Effector memory CD4-positive, alpha-beta T cell (primary cell): ENCODE data around the gene NCKAP5.

Experiments used
- DNase-seq, 3 donors: peaks; one replicate each; pipeline ENCODE4 v3.0.0-alpha.2; 2020
- H3K27ac ChIP-seq: 2 replicates; pipeline ENCODE4 v1.7.0; 2013; ENCODE audit warnings: mild to moderate bottlenecking, low read length, moderate library complexity; ENCODE audit not compliant: insufficient read depth, poor library complexity, severe bottlenecking
- H3K27me3 ChIP-seq: replicated peaks from 2 replicates; pipeline ENCODE4 v1.7.0; 2013; ENCODE audit warnings: mild to moderate bottlenecking, low read length; ENCODE audit not compliant: insufficient read depth, control insufficient read depth, poor library complexity, severe bottlenecking
- H3K36me3 ChIP-seq: 2 replicates; pipeline ENCODE4 v1.7.0; 2013; ENCODE audit warnings: mild to moderate bottlenecking, low read length, moderate library complexity; ENCODE audit not compliant: control insufficient read depth, insufficient read depth
- H3K4me1 ChIP-seq: 2 replicates; pipeline ENCODE4 v1.7.0; 2013; ENCODE audit warnings: low read length, mild to moderate bottlenecking; ENCODE audit not compliant: control insufficient read depth, insufficient read depth, poor library complexity, severe bottlenecking
- H3K4me3 ChIP-seq: 2 replicates; pipeline ENCODE4 v1.7.0; 2013; ENCODE audit warnings: low read length, low read depth, mild to moderate bottlenecking; ENCODE audit not compliant: insufficient read depth, poor library complexity, severe bottlenecking
- H3K9me3 ChIP-seq: 2 replicates; pipeline ENCODE4 v1.7.0; 2013; ENCODE audit warnings: mild to moderate bottlenecking, low read length, moderate library complexity; ENCODE audit not compliant: control insufficient read depth

NCKAP5 gene

GRCh38 chr2:133599811-133600210, 31.5 kb upstream of the NCKAP5 start:
- no peaks in the 10 kb centered on the region for H3K27me3 ChIP-seq
- no peak for DNase-seq
- H3K27ac ChIP-seq = no peak overlapping the region
- no peaks in the 10 kb centered on the region for H3K9me3 ChIP-seq
- no peaks in the 10 kb centered on the region for H3K4me1 ChIP-seq
- no peaks in the 10 kb centered on the region for H3K36me3 ChIP-seq
- H3K4me3 ChIP-seq = no peak overlapping the region

DNA sequence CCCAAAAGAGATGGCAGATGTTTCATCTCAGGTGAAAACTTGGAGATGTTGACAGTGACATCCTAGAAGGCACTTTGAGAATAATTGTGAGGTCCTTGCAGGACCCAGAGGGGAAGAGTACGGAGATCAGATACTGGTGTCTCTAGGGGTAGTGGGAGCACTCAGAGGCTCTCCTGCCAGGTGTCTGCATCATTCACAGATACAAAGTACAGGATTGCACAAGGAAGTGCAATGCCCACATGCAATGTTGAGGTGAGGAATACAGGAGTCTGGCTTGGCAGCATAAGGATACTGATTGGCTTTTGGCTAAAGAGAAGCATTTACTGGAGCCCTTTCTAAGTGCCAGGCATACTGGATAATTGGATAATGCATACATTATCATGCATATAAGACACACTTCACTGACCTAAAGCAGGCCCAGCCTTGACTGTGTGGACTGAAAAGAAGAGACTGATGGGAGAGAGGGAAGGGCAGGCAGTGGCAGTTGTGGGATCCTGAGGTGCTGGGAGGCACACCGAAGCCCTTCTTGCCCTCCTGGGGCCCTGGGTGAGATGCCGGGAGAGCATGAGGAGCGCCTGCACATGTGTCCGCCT, 31.0 kb upstream of the NCKAP5 start:
- Histone ChIP-seq H3K27me3 (no peaks in the 10 kb centered on the region), H3K27ac (no peak overlapping the region), H3K4me1 (no peaks in the 10 kb centered on the region), H3K36me3 (no peaks in the 10 kb centered on the region), H3K4me3 (no peak overlapping the region), H3K9me3 (no peaks in the 10 kb centered on the region)
- DNase-seq = no peak

DNA sequence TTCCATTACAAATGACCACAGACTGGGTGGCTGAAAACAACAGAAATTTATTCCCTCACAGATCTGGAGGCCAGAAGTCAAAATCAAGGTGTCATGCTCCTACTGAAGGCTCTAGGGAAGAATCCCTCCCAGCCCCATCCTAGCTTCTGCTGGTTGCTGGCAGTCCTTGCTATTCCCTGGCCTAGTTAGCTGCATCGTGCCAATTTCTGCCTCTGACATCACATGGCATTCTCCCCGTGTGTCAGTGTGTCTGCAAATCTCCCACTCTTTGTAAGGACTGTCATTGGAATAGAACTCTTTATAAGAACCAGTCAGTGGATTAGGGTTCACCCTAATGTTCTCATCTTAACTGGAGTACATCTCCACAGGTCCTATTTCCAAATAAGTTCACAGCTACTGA, 30.5 kb upstream of the NCKAP5 start:
- DNase-seq = no peak
- no peaks in the 10 kb centered on the region for H3K36me3 ChIP-seq
- H3K4me3 ChIP-seq = no peak overlapping the region
- H3K9me3 ChIP-seq = no peaks in the 10 kb centered on the region
- no peak overlapping the region for H3K27ac ChIP-seq
- no peaks in the 10 kb centered on the region for H3K4me1 ChIP-seq
- no peaks in the 10 kb centered on the region for H3K27me3 ChIP-seq

- Histone ChIP-seq H3K36me3 (no peaks in the 10 kb centered on the region), H3K9me3 (no peaks in the 10 kb centered on the region), H3K27me3 (no peaks in the 10 kb centered on the region), H3K4me1 (no peaks in the 10 kb centered on the region), H3K4me3 (no peak overlapping the region), H3K27ac (no peak overlapping the region)
- DNase-seq = no peak
Observed at GRCh38 chr2:133596701-133597393, 28.6 kb upstream of the NCKAP5 start.

DNA sequence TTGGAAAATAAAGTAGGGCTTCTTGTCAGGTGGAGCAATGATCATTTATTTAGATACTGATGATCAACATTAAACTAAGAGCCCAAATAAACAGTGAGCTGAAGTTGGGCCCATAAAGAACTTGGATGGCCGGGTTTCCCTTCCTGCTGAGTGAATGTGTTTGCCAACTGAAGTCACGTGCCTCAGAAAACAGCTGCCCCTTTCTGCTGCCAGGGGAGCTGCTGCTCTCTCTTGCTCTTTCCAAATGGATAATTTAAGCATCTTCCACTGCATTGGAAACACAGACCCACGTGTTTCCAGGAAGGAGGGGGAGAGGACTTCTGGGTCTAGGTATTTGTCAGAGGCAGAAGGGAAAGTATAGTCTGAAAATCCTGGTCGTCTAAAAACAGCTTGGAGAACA, 22.9 kb upstream of the NCKAP5 start:
- no peak for DNase-seq
- Histone ChIP-seq H3K36me3 (no peaks in the 10 kb centered on the region), H3K27me3 (no peaks in the 10 kb centered on the region), H3K9me3 (no peaks in the 10 kb centered on the region), H3K27ac (no peak overlapping the region), H3K4me1 (no peaks in the 10 kb centered on the region), H3K4me3 (no peak overlapping the region)

DNA sequence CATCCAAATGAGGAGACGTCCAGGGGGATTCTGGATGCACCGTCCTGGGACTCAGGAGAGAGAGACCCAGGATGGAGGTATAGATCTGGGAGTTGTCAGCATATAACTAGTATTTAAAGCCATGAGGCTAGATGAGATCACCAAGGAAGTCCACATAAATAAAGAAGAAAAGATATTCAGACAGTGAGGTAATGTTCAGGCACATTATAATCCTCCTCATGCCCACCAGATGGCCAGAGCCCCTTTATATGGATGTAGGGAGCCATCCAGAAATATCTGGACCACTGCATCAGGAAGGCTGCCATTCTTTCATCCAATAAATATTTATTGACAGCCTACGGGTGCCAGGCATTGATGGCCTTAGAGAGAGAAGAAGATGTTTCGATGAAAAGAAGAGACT, 21.2 kb upstream of the NCKAP5 start:
- no peaks in the 10 kb centered on the region for H3K27me3 ChIP-seq
- H3K4me1 ChIP-seq = no peaks in the 10 kb centered on the region
- no peaks in the 10 kb centered on the region for H3K9me3 ChIP-seq
- no peak overlapping the region for H3K4me3 ChIP-seq
- no peak overlapping the region for H3K27ac ChIP-seq
- DNase-seq = no peak
- no peaks in the 10 kb centered on the region for H3K36me3 ChIP-seq

GRCh38 chr2:133588144-133588543, 19.9 kb upstream of the NCKAP5 start:
- H3K4me3 ChIP-seq = no peak overlapping the region
- H3K27me3 ChIP-seq = no peaks in the 10 kb centered on the region
- H3K9me3 ChIP-seq = no peaks in the 10 kb centered on the region
- no peaks in the 10 kb centered on the region for H3K4me1 ChIP-seq
- H3K27ac ChIP-seq = no peak overlapping the region
- H3K36me3 ChIP-seq = no peaks in the 10 kb centered on the region
- no peak for DNase-seq

- no peak for DNase-seq
- H3K4me3 ChIP-seq = no peak overlapping the region
- no peaks in the 10 kb centered on the region for H3K4me1 ChIP-seq
- H3K9me3 ChIP-seq = no peaks in the 10 kb centered on the region
- H3K27me3 ChIP-seq = no peaks in the 10 kb centered on the region
- H3K27ac ChIP-seq = no peak overlapping the region
- no peaks in the 10 kb centered on the region for H3K36me3 ChIP-seq
Observed at GRCh38 chr2:133586978-133587377, 18.7 kb upstream of the NCKAP5 start.

GRCh38 chr2:133581010-133581760, 12.9 kb upstream of the NCKAP5 start:
- Histone ChIP-seq H3K27me3 (no peaks in the 10 kb centered on the region), H3K36me3 (no peaks in the 10 kb centered on the region), H3K27ac (no peak overlapping the region), H3K4me3 (no peak overlapping the region), H3K4me1 (no peaks in the 10 kb centered on the region), H3K9me3 (no peaks in the 10 kb centered on the region)
- no peak for DNase-seq

DNA sequence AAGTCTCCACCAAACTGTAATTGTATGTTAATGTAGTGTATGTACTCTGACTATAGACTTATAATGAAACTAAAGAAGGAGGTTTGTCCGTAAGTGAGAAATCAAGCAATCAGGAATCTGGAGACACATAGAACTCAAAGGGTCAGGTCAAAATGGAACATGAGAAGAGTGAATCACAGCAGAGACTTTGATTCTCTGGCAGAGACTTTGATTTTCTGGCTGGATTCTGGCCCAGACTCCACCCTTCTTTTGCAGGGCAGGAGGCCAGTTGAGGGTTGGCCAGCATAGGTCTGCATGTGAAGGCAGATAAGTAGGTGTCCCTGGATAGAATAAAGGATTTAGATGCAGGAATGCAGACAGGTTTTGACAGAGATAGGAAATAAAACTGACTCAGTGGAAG, 11.0 kb upstream of the NCKAP5 start:
- Histone ChIP-seq H3K36me3 (no peaks in the 10 kb centered on the region), H3K27me3 (no peaks in the 10 kb centered on the region), H3K4me1 (no peaks in the 10 kb centered on the region), H3K9me3 (no peaks in the 10 kb centered on the region), H3K4me3 (no peak overlapping the region), H3K27ac (no peak overlapping the region)
- DNase-seq = no peak
